K562 (cell line): ENCODE measurements around the gene IL17RA. TPM values are rescaled to one million over a fixed set of nuclear protein-coding genes. Genes with fewer than 3 reads are reported as not detected.

Experiments used
- FOXJ2 ChIP-seq: fragments of 200-800 bp; sonication (Bioruptor generic); IDR thresholded peaks from 2 replicates; pipeline ENCODE4 v1.6.1; 2016; ENCODE audit warnings: missing genetic modification characterization, missing compliant biosample characterization
- GATAD2A ChIP-seq: fragments of 450-650 bp; IDR thresholded peaks from 2 replicates; pipeline ENCODE4 v1.6.1; 2017
- MGA ChIP-seq: fragments of 450-650 bp; IDR thresholded peaks from 2 replicates; pipeline ENCODE4 v1.6.1; 2016; ENCODE audit warnings: mild to moderate bottlenecking, moderate library complexity
- NFATC3 ChIP-seq: fragments of 450-650 bp; IDR thresholded peaks from 2 replicates; pipeline ENCODE4 v1.6.1; 2017; ENCODE audit warnings: mild to moderate bottlenecking
- RBM39 ChIP-seq: fragments of 200-400 bp; formaldehyde crosslinking; optimal IDR thresholded peaks from 2 replicates; pipeline ENCODE3; 2018; ENCODE audit warnings: low read depth, low read length
- SNRNP70 ChIP-seq: fragments of 200-400 bp; formaldehyde crosslinking; optimal IDR thresholded peaks from 2 replicates; pipeline ENCODE3; 2017; ENCODE audit warnings: low read depth, low read length
- ZEB2 ChIP-seq: fragments of 450-650 bp; IDR thresholded peaks from 2 replicates; pipeline ENCODE4 v1.6.1; 2016
- ZNF318 ChIP-seq, 2 experiments: fragments of 450-650 bp; IDR thresholded peaks; 2 replicates each; pipeline ENCODE4 v1.6.1; 2016; ENCODE audit warnings: mild to moderate bottlenecking in 2 of 2, borderline replicate concordance in 1 of 2, low read depth in 1 of 2, moderate library complexity in 1 of 2
- polyA plus RNA-seq, 8 experiments: library from polyadenylated mRNA; depleted of rRNA in 4 of 8; stranded (reverse) in 5 of 8; unstranded in 3 of 8; fragments of >200 nt; fragmentation: Nextera tagmentation in 2 of 8; fragmentation: Illumina TruSeq in 1 of 8; extraction: Ambion mirVana in 2 of 8; extraction: Trizol in 1 of 8; gene quantifications; 2 replicates each; pipeline versions ENCODE4 v1.2.1 to v1.2.3, GENCODE V29; 2011 to 2014; ENCODE audit warnings: inconsistent platforms in 1 of 8, missing spikeins in 1 of 8
- total RNA-seq, 7 experiments: library from RNA; depleted of rRNA in 6 of 7; stranded (reverse); fragments of >200 nt in 6 of 7; fragmentation: Illumina TruSeq in 2 of 7; extraction: Trizol in 2 of 7; gene quantifications; 2 replicates each; pipeline versions ENCODE4 v1.2.1 to v1.2.3, GENCODE V29; 2011 to 2021; ENCODE audit warnings: low replicate concordance in 1 of 7

IL17RA gene
- total and polyA plus RNA-seq, 9 of the 15 experiments (the other 6 are each of a cell fraction or from before 2014, with no cell fraction given) = 0.17 to 11.8 (median 3.7) TPM

GRCh38 chr22:17084554-17085276 lies at the start of gene IL17RA (continued):
- TF ChIP-seq ZNF318 (IDR thresholded peaks at IDR 0.05; ENCODE audit: borderline replicate concordance in 1 of 2, low read depth in 1 of 2) (no peak), SNRNP70 (no peak), ZEB2 (peak; percentile 85), FOXJ2 (tag) (no peak), RBM39 (no peak), NFATC3 (no peak), MGA (peak; percentile 89), GATAD2A (0 out of 2 replicates have a peak, but pooled peaks have one; percentile 33)
